Colonic mucosa (tissue), 4 donors: Measurements from ENCODE around the gene MAML2. TPM values are rescaled to one million over a fixed set of nuclear protein-coding genes. Genes with fewer than 3 reads are reported as not detected.
A peak's percentile ranks its signal among the peaks of the same experiment; 100 is the strongest.

Source experiments
- DNase-seq: peaks from one replicate; pipeline ENCODE4 v3.0.0-alpha.2; 2020
- H3K27ac ChIP-seq: fragments of 200-600 bp; one replicate; pipeline ENCODE4 v1.8.0; 2021
- H3K27me3 ChIP-seq: fragments of 200-600 bp; one replicate; pipeline ENCODE4 v1.8.0; 2021
- H3K36me3 ChIP-seq: fragments of 200-600 bp; one replicate; pipeline ENCODE4 v1.8.0; 2021
- H3K4me1 ChIP-seq: fragments of 200-600 bp; one replicate; pipeline ENCODE4 v1.8.0; 2021; ENCODE audit warnings: mild to moderate bottlenecking
- H3K4me3 ChIP-seq: fragments of 200-600 bp; one replicate; pipeline ENCODE4 v1.8.0; 2021
- H3K9ac ChIP-seq, 2 donors: one replicate each; pipeline ENCODE4 v1.7.0; 2013; ENCODE audit warnings: control low read depth in 2 of 2, low read depth in 2 of 2, low read length in 2 of 2
- H3K9me3 ChIP-seq: fragments of 200-600 bp; one replicate; pipeline ENCODE4 v1.8.0; 2021
- CTCF ChIP-seq: fragments of 200-600 bp; IDR thresholded peaks from one replicate; pipeline ENCODE4 v1.8.0; 2022; ENCODE audit warnings: antibody characterized with exemption, mild to moderate bottlenecking
- intact Hi-C: fragments of 100-400 bp; cut with DNase I; formaldehyde crosslinking; loops from one replicate; pipeline ENCODE4 v1.14.1; 2022
- total RNA-seq, 2 donors: library from RNA; stranded (reverse); fragmentation: NEBNext Ultra II Directional in 1 of 2; extraction: Animal tissue kit (Norgen Biotek cat#: 25700) in 1 of 2; gene quantifications; one replicate each; pipeline ENCODE4 v1.2.1, GENCODE V29; 2021
- donor health status: healthy.
- donor health status: DM: no; HTN: no; CAD: no.
- donor health status: DM: no; HTN: no; CAD: no.

The MAML2 gene
- total RNA-seq, 2 donors from 2014 or later = 10.4 to 11.0 TPM

- Histone ChIP-seq H3K27me3 (no peaks in the 10 kb centered on the region), H3K27ac (peak overlapping the region; percentile 28), H3K9ac (no peak overlapping the region), H3K36me3 (no peaks in the 10 kb centered on the region), H3K4me3 (no peak overlapping the region), H3K4me1 (no peaks in the 10 kb centered on the region), H3K9me3 (no peaks in the 10 kb centered on the region)
- TF ChIP-seq CTCF = no peak
- DNase-seq = no peak
- intact Hi-C loops = loop anchor here (10.0 kb wide), 1 partner anchor 66 kb away; the partner anchor contains the start of gene MTMR2
These were observed 351.9 kb downstream of the MAML2 start for GRCh38 chr11:95991101-95991500.

- Histone ChIP-seq H3K27me3 (no peaks in the 10 kb centered on the region), H3K27ac (no peak overlapping the region), H3K4me1 (no peaks in the 10 kb centered on the region), H3K36me3 (no peaks in the 10 kb centered on the region), H3K4me3 (no peak overlapping the region), H3K9ac (no peak overlapping the region), H3K9me3 (no peaks in the 10 kb centered on the region)
- no peak for DNase-seq
- no peak for TF ChIP-seq CTCF
- intact Hi-C loops = loop anchor here (10.0 kb wide), 1 partner anchor 65 kb away; the partner anchor contains the start of gene MTMR2
These were observed 353.2 kb downstream of the MAML2 start for GRCh38 chr11:95989780-95990179.

GRCh38 chr11:95989076-95989605 lies 353.9 kb downstream of the MAML2 start:
- H3K9me3 ChIP-seq = no peaks in the 10 kb centered on the region
- no peaks in the 10 kb centered on the region for H3K36me3 ChIP-seq
- H3K9ac ChIP-seq = no peak overlapping the region
- no peaks in the 10 kb centered on the region for H3K4me1 ChIP-seq
- H3K4me3 ChIP-seq = no peak overlapping the region
- DNase-seq = no peak
- no peak for TF ChIP-seq CTCF
- no peaks in the 10 kb centered on the region for H3K27me3 ChIP-seq
- no peak overlapping the region for H3K27ac ChIP-seq
- intact Hi-C loops = no loop called here

GRCh38 chr11:95985174-95985808 lies 357.7 kb downstream of the MAML2 start:
- no peak for TF ChIP-seq CTCF
- no peaks in the 10 kb centered on the region for H3K4me1 ChIP-seq
- H3K4me3 ChIP-seq = no peak overlapping the region
- DNase-seq = no peak
- no peaks in the 10 kb centered on the region for H3K27me3 ChIP-seq
- no peak overlapping the region for H3K9ac ChIP-seq
- no peak overlapping the region for H3K27ac ChIP-seq
- no peaks in the 10 kb centered on the region for H3K9me3 ChIP-seq
- intact Hi-C loops = no loop called here
- H3K36me3 ChIP-seq = peaks cover 7% of the 10 kb centered on the region

- Histone ChIP-seq H3K27ac (no peak overlapping the region), H3K4me1 (no peaks in the 10 kb centered on the region), H3K4me3 (no peak overlapping the region), H3K9ac (no peak overlapping the region), H3K9me3 (no peaks in the 10 kb centered on the region), H3K27me3 (no peaks in the 10 kb centered on the region), H3K36me3 (peaks cover 7% of the 10 kb centered on the region)
- no peak for TF ChIP-seq CTCF
- no peak for DNase-seq
- intact Hi-C loops = no loop called here
These were observed 358.9 kb downstream of the MAML2 start for GRCh38 chr11:95984072-95984471.
